ENCODE results near the gene AACS.
"Not testable (repeated sequence)": the region's sequence is repeated elsewhere in the genome, so short reads cannot be mapped to it uniquely, and the experiment has no call there.

Gene AACS

GRCh38 chr12:125061229-125061628 lies 4.0 kb upstream of the AACS start:
- H3K27me3 ChIP-seq (ENCODE audit: control insufficient read depth, insufficient read depth, low read length): peaks cover 3% of the 10 kb centered on the region
- no peaks in the 10 kb centered on the region for H3K36me3 ChIP-seq (ENCODE audit: insufficient read depth, low read length)
- H3K4me1 ChIP-seq (ENCODE audit: control insufficient read depth, insufficient read depth, low read length): peaks cover 8% of the 10 kb centered on the region
- H3K4me3 ChIP-seq (ENCODE audit: low read length): no peak overlapping the region
- H3K9me3 ChIP-seq (replicated peaks; ENCODE audit: low read length): no peaks in the 10 kb centered on the region
- no peak overlapping the region for H3K4me2 ChIP-seq (ENCODE audit: low read length)
- H3K9ac ChIP-seq (ENCODE audit: low read depth, low read length): no peak overlapping the region

- H3K36me3 ChIP-seq (ENCODE audit: insufficient read depth, low read length); H3K9ac ChIP-seq (ENCODE audit: low read depth, low read length); H3K9me3 ChIP-seq (replicated peaks; ENCODE audit: low read length); H3K4me3 ChIP-seq (ENCODE audit: low read length); H3K27me3 ChIP-seq (ENCODE audit: control insufficient read depth, insufficient read depth, low read length); H3K4me2 ChIP-seq (ENCODE audit: low read length): not testable (repeated sequence)
- H3K4me1 ChIP-seq (ENCODE audit: control insufficient read depth, insufficient read depth, low read length): peaks cover 14% of the 10 kb centered on the region
Observed at GRCh38 chr12:125063522-125063921, 1.7 kb upstream of the AACS start.

GRCh38 chr12:125064492-125064891 lies 743 bp upstream of the AACS start:
- H3K9me3 ChIP-seq (replicated peaks; ENCODE audit: low read length): no peaks in the 10 kb centered on the region
- peak overlapping the region; percentile 96 for H3K4me3 ChIP-seq (ENCODE audit: low read length)

GRCh38 chr12:125065919-125066570 lies 810 bp downstream of the AACS start:
- Histone ChIP-seq H3K4me2 (ENCODE audit: low read length) (peak overlapping the region; percentile 92), H3K4me1 (ENCODE audit: control insufficient read depth, insufficient read depth, low read length) (peaks cover 14% of the 10 kb centered on the region), H3K36me3 (ENCODE audit: insufficient read depth, low read length) (peaks cover 9% of the 10 kb centered on the region), H3K9ac (ENCODE audit: low read depth, low read length) (peak overlapping the region; percentile 89), H3K4me3 (ENCODE audit: low read length) (peak overlapping the region; percentile 96), H3K9me3 (replicated peaks; ENCODE audit: low read length) (no peaks in the 10 kb centered on the region), H3K27me3 (ENCODE audit: control insufficient read depth, insufficient read depth, low read length) (no peaks in the 10 kb centered on the region)

More at GRCh38 chr12:125064492-125064891, 743 bp upstream of the AACS start:
- Histone ChIP-seq H3K27me3 (ENCODE audit: control insufficient read depth, insufficient read depth, low read length) (no peaks in the 10 kb centered on the region), H3K4me1 (ENCODE audit: control insufficient read depth, insufficient read depth, low read length) (peaks cover 14% of the 10 kb centered on the region), H3K36me3 (ENCODE audit: insufficient read depth, low read length) (peaks cover 3% of the 10 kb centered on the region), H3K9ac (ENCODE audit: low read depth, low read length) (peak overlapping the region; percentile 89), H3K4me2 (ENCODE audit: low read length) (peak overlapping the region; percentile 92)

- H3K9me3 ChIP-seq (replicated peaks; ENCODE audit: low read length): no peaks in the 10 kb centered on the region
- peaks cover 19% of the 10 kb centered on the region for H3K36me3 ChIP-seq (ENCODE audit: insufficient read depth, low read length)
- no peak overlapping the region for H3K9ac ChIP-seq (ENCODE audit: low read depth, low read length)
- peaks cover 14% of the 10 kb centered on the region for H3K4me1 ChIP-seq (ENCODE audit: control insufficient read depth, insufficient read depth, low read length)
- no peak overlapping the region for H3K4me2 ChIP-seq (ENCODE audit: low read length)
- no peaks in the 10 kb centered on the region for H3K27me3 ChIP-seq (ENCODE audit: control insufficient read depth, insufficient read depth, low read length)
- H3K4me3 ChIP-seq (ENCODE audit: low read length): no peak overlapping the region
Observed at GRCh38 chr12:125068391-125068790, 3.2 kb downstream of the AACS start.

- Histone ChIP-seq H3K36me3 (ENCODE audit: insufficient read depth, low read length) (peaks cover 19% of the 10 kb centered on the region), H3K9ac (ENCODE audit: low read depth, low read length) (no peak overlapping the region), H3K4me1 (ENCODE audit: control insufficient read depth, insufficient read depth, low read length) (peaks cover 14% of the 10 kb centered on the region)
Observed at GRCh38 chr12:125069616-125070015, 4.4 kb downstream of the AACS start.

GRCh38 chr12:125070112-125070511 lies 4.9 kb downstream of the AACS start:
- no peak overlapping the region for H3K4me2 ChIP-seq (ENCODE audit: low read length)
- H3K9ac ChIP-seq (ENCODE audit: low read depth, low read length): no peak overlapping the region
- H3K27me3 ChIP-seq (ENCODE audit: control insufficient read depth, insufficient read depth, low read length): no peaks in the 10 kb centered on the region
- peaks cover 14% of the 10 kb centered on the region for H3K4me1 ChIP-seq (ENCODE audit: control insufficient read depth, insufficient read depth, low read length)
- no peak overlapping the region for H3K4me3 ChIP-seq (ENCODE audit: low read length)
- H3K9me3 ChIP-seq (replicated peaks; ENCODE audit: low read length): no peaks in the 10 kb centered on the region
- peaks cover 19% of the 10 kb centered on the region for H3K36me3 ChIP-seq (ENCODE audit: insufficient read depth, low read length)

More at GRCh38 chr12:125069616-125070015, 4.4 kb downstream of the AACS start:
- no peaks in the 10 kb centered on the region for H3K9me3 ChIP-seq (replicated peaks; ENCODE audit: low read length)
- H3K27me3 ChIP-seq (ENCODE audit: control insufficient read depth, insufficient read depth, low read length): no peaks in the 10 kb centered on the region
- H3K4me3 ChIP-seq (ENCODE audit: low read length): no peak overlapping the region
- no peak overlapping the region for H3K4me2 ChIP-seq (ENCODE audit: low read length)

- Histone ChIP-seq H3K4me2 (ENCODE audit: low read length) (no peak overlapping the region), H3K9me3 (replicated peaks; ENCODE audit: low read length) (no peaks in the 10 kb centered on the region), H3K27me3 (ENCODE audit: control insufficient read depth, insufficient read depth, low read length) (no peaks in the 10 kb centered on the region), H3K9ac (ENCODE audit: low read depth, low read length) (no peak overlapping the region), H3K36me3 (ENCODE audit: insufficient read depth, low read length) (peaks cover 19% of the 10 kb centered on the region), H3K4me3 (ENCODE audit: low read length) (no peak overlapping the region), H3K4me1 (ENCODE audit: control insufficient read depth, insufficient read depth, low read length) (peaks cover 10% of the 10 kb centered on the region)
Observed at GRCh38 chr12:125070661-125071390, 5.6 kb downstream of the AACS start.

- Histone ChIP-seq H3K4me2 (ENCODE audit: low read length) (no peak overlapping the region), H3K27me3 (ENCODE audit: control insufficient read depth, insufficient read depth, low read length) (no peaks in the 10 kb centered on the region), H3K4me3 (ENCODE audit: low read length) (no peak overlapping the region), H3K9me3 (replicated peaks; ENCODE audit: low read length) (no peaks in the 10 kb centered on the region), H3K36me3 (ENCODE audit: insufficient read depth, low read length) (peaks cover 25% of the 10 kb centered on the region), H3K9ac (ENCODE audit: low read depth, low read length) (no peak overlapping the region), H3K4me1 (ENCODE audit: control insufficient read depth, insufficient read depth, low read length) (peaks cover 6% of the 10 kb centered on the region)
Observed at GRCh38 chr12:125071456-125071855, 6.2 kb downstream of the AACS start.

- H3K4me3 ChIP-seq (ENCODE audit: low read length): no peak overlapping the region
- H3K4me2 ChIP-seq (ENCODE audit: low read length): no peak overlapping the region
- peaks cover 30% of the 10 kb centered on the region for H3K36me3 ChIP-seq (ENCODE audit: insufficient read depth, low read length)
- H3K27me3 ChIP-seq (ENCODE audit: control insufficient read depth, insufficient read depth, low read length): no peaks in the 10 kb centered on the region
- H3K9me3 ChIP-seq (replicated peaks; ENCODE audit: low read length): no peaks in the 10 kb centered on the region
- H3K4me1 ChIP-seq (ENCODE audit: control insufficient read depth, insufficient read depth, low read length): no peaks in the 10 kb centered on the region
- H3K9ac ChIP-seq (ENCODE audit: low read depth, low read length): no peak overlapping the region
Observed at GRCh38 chr12:125072496-125072895, 7.3 kb downstream of the AACS start.

GRCh38 chr12:125074294-125074693 lies 9.1 kb downstream of the AACS start:
- H3K9ac ChIP-seq (ENCODE audit: low read depth, low read length); H3K27me3 ChIP-seq (ENCODE audit: control insufficient read depth, insufficient read depth, low read length); H3K4me2 ChIP-seq (ENCODE audit: low read length); H3K4me1 ChIP-seq (ENCODE audit: control insufficient read depth, insufficient read depth, low read length); H3K4me3 ChIP-seq (ENCODE audit: low read length); H3K9me3 ChIP-seq (replicated peaks; ENCODE audit: low read length): not testable (repeated sequence)
- H3K36me3 ChIP-seq (ENCODE audit: insufficient read depth, low read length): peaks cover 35% of the 10 kb centered on the region

GRCh38 chr12:125076103-125076502 lies 10.9 kb downstream of the AACS start:
- Histone ChIP-seq H3K9me3 (replicated peaks; ENCODE audit: low read length) (no peaks in the 10 kb centered on the region), H3K4me2 (ENCODE audit: low read length) (no peak overlapping the region), H3K4me3 (ENCODE audit: low read length) (no peak overlapping the region), H3K9ac (ENCODE audit: low read depth, low read length) (no peak overlapping the region), H3K4me1 (ENCODE audit: control insufficient read depth, insufficient read depth, low read length) (peaks cover 6% of the 10 kb centered on the region), H3K36me3 (ENCODE audit: insufficient read depth, low read length) (peaks cover 35% of the 10 kb centered on the region), H3K27me3 (ENCODE audit: control insufficient read depth, insufficient read depth, low read length) (no peaks in the 10 kb centered on the region)
